Cardiac muscle cell (in vitro differentiated cells and primary cell): ENCODE measurements around the gene PAH. TPM values are rescaled to one million over a fixed set of nuclear protein-coding genes. Genes with fewer than 3 reads are reported as not detected.

Experiments used
- DNase-seq, 2 donors: peaks; one replicate each; pipeline versions ENCODE4 v3.0.0 to v3.0.0-alpha.2; 2010 to 2017; ENCODE audit warnings: low read depth in 1 of 2, low spot score in 1 of 2
- H3K27ac ChIP-seq: fragments of 200-600 bp; sonication (generic); 2 replicates; pipeline ENCODE4 v1.5.1; 2016
- H3K27me3 ChIP-seq: fragments of 200-600 bp; sonication (generic); 2 replicates; pipeline ENCODE4 v1.6.0; 2016; ENCODE audit warnings: control low read depth
- H3K36me3 ChIP-seq: fragments of 200-600 bp; sonication (generic); 2 replicates; pipeline ENCODE4 v1.5.1; 2016; ENCODE audit warnings: control low read depth
- H3K4me1 ChIP-seq: fragments of 200-600 bp; sonication (generic); 2 replicates; pipeline ENCODE4 v1.8.1; 2017; ENCODE audit warnings: low read depth, mild to moderate bottlenecking, mixed run types
- H3K4me3 ChIP-seq: fragments of 200-600 bp; sonication (generic); 2 replicates; pipeline ENCODE4 v1.5.1; 2016; ENCODE audit warnings: mild to moderate bottlenecking
- H3K9me3 ChIP-seq: fragments of 200-600 bp; sonication (generic); 2 replicates; pipeline ENCODE4 v1.5.1; 2017; ENCODE audit warnings: low read depth, mild to moderate bottlenecking, control low read depth
- polyA plus RNA-seq: library from polyadenylated mRNA; unstranded; fragments of >200 nt; fragmentation: Nextera tagmentation; extraction: Ambion mirVana; gene quantifications from 2 replicates; pipeline ENCODE4 v1.2.1, GENCODE V29; 2016
- total RNA-seq: library from RNA; depleted of rRNA; stranded (reverse); fragments of >200 nt; gene quantifications from 2 replicates; pipeline ENCODE4 v1.2.3, GENCODE V29; 2016
- TF ChIP-seq, protein P1 (sequence below): IDR thresholded peaks from 2 replicates; pipeline ENCODE4 v1.5.1; 2012; ENCODE audit warnings: low read depth, mild to moderate bottlenecking, low read length

PAH gene
- total RNA-seq (0.18 TPM in 1 of 2 replicates, not detected in the other), polyA plus RNA-seq (not detected in 2 replicates)

DNA sequence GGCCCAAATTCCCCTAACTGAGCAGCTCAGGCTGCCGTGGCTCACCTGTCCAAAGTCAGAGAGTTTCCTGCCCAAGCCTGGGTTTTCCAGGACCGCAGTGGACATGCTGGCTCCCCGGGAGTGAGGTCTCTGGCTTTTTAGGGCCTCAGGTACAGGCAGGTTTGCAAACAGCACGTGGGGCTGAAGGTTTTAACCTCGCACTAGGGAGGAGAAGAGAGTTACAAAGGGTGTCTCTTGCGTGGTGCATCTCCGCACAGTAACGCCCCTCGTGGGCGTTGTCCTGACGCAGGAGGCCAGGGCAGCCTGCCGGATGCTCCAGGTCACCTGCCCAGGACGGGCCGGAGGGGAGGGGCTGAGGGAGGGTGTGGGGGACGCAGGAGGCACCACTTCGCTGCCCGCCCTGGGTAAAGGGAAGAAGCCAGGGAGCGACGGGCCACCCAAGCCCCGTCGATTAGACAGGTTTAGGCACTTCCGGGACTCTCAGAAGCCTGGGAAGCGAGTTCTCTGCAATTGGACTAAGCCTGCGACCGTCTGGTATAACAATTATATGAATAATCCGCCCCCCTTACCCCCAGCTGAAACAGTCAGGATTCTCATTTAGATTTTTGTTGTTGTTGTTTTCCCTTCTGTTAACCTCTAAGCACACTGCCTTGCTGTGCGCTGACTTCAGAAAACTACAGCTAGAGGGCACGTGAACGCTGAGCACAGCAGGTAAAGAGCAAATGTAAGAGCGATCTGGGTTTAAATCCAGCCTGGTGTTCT is at the start of gene PAH:
Gene PAH (minus strand): TSS at position 219 of the 762 bp plus-strand sequence. CDS start 114 bp downstream, at position 105.
- no peak within 1 kb of the TSS for H3K27ac ChIP-seq

DNA sequence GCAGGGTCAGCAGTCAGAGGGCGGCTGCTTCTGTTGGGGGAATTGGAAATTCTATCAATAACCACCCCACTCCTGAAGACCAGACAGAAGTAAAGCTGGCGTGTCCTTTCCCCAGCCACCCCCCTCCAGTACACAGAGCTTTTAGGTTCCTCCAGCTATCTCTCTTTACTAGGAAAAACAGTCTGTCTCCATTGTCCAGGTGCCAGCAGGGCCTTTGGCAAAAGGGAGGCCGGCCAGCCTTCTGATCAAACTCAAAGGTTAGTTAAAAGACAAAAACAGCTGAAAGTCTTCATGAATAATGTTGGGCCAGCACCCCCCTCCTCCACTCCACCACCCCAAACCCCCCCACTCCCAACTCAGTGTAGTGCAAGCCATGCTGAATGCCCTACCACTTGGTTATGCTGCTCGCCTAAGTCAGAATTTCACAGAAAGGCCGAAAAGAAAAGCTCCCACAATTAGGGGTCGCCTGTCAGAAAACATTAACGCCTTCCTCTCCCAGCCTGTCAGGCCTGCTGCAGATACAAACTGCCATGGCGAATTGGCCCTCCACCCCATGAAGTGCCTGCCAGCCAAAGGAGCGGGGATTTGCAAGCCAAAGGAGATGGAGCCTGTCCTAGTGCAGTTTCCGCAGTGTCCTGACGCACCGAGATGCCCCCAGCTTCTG is 49.3 kb upstream of the PAH start:
- TF ChIP-seq, protein P1, sequence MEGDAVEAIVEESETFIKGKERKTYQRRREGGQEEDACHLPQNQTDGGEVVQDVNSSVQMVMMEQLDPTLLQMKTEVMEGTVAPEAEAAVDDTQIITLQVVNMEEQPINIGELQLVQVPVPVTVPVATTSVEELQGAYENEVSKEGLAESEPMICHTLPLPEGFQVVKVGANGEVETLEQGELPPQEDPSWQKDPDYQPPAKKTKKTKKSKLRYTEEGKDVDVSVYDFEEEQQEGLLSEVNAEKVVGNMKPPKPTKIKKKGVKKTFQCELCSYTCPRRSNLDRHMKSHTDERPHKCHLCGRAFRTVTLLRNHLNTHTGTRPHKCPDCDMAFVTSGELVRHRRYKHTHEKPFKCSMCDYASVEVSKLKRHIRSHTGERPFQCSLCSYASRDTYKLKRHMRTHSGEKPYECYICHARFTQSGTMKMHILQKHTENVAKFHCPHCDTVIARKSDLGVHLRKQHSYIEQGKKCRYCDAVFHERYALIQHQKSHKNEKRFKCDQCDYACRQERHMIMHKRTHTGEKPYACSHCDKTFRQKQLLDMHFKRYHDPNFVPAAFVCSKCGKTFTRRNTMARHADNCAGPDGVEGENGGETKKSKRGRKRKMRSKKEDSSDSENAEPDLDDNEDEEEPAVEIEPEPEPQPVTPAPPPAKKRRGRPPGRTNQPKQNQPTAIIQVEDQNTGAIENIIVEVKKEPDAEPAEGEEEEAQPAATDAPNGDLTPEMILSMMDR, result no peak
- peaks cover 3% of the 10 kb centered on the region for H3K4me1 ChIP-seq
- no peak for DNase-seq
- peaks cover 5% of the 10 kb centered on the region for H3K9me3 ChIP-seq
- peaks cover 100% of the 10 kb centered on the region for H3K27me3 ChIP-seq
- H3K4me3 ChIP-seq, result no peak overlapping the region
- H3K27ac ChIP-seq, result no peak overlapping the region
- H3K36me3 ChIP-seq, result no peaks in the 10 kb centered on the region

More for the DNA sequence above, at the start of gene PAH:
- TF ChIP-seq, protein P1, result no peak
- peak in 1 of 2 donors; percentile 7 for DNase-seq
- Histone ChIP-seq H3K4me1 (no peaks in the 10 kb centered on the region), H3K36me3 (no peaks in the 10 kb centered on the region), H3K27me3 (peaks cover 34% of the 10 kb centered on the region), H3K9me3 (no peaks in the 10 kb centered on the region), H3K4me3 (peak within 1 kb of the TSS; percentile 12)

DNA sequence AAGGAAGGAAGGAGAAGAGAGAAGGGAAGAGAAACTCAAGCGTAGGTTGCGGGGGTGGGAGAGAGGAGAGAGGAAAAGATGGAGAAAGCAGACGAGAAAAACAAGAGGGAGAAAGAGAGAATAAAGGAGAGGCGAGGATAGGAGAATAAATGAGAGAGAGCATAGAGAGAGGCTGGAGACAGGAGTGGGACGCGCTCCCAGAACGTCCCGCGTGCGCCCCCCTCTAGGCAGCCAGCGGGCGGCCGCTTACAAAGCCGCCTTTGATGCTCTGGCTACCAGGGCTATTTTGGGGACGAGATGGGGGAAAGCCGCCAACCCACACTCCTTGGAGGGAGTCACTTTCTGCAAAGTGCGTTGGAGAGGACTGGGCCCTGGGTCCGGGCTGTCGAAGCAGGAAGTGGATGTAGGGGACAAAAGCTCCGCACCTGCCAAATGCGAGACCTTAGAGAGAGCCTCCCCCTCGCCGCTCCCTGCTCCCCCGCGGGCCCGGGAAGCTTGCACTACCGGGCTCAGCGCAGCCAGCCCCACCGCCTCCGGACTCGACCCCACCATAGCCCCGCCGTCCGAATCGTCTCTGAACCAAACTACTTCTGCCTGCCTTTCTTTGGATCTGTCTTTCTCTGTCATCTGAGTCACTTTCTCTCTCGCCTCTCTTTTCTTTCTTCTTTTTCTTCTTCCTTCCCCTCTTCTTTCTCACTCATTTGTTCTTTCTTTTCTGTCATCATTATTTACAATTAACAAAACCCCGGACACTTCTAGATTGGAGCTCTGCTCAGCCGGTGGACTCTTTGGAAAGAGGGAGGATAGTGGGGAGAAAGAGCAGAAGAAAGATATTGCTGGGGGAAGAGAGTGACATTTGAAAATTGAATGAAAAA is 48.5 kb upstream of the PAH start:
- Histone ChIP-seq H3K27me3 (peaks cover 100% of the 10 kb centered on the region), H3K36me3 (no peaks in the 10 kb centered on the region), H3K4me1 (peaks cover 3% of the 10 kb centered on the region), H3K27ac (no peak overlapping the region), H3K4me3 (peak overlapping the region; percentile 4), H3K9me3 (peaks cover 5% of the 10 kb centered on the region)
- TF ChIP-seq, protein P1, result no peak
- DNase-seq, result peak in 1 of 2 donors; percentile 2

DNA sequence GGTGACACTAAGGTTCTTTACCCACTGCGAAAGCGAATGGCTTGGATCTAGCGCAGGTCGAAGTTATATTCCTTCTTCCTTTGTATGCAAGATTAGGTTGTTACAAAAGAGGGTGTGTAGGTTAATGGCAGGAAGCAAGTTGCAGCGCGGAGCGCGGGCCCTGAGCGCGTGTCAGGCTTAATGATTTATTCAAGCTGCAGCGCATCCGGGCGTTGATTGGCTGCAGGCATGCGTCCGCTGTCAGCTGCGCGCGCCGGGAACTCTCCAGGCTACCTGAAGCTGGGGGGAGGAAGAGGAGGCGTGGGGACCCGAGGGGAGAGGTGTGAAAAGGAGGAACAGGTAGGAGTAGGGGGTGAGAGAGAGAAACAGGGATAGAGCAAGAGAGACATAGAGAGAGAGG is 47.8 kb upstream of the PAH start:
- DNase-seq, result peak in 1 of 2 donors; percentile 9
- Histone ChIP-seq H3K27me3 (peaks cover 100% of the 10 kb centered on the region), H3K36me3 (no peaks in the 10 kb centered on the region), H3K9me3 (peaks cover 5% of the 10 kb centered on the region), H3K4me1 (peaks cover 3% of the 10 kb centered on the region), H3K27ac (no peak overlapping the region), H3K4me3 (peak overlapping the region; percentile 4)
- TF ChIP-seq, protein P1, result no peak

DNA sequence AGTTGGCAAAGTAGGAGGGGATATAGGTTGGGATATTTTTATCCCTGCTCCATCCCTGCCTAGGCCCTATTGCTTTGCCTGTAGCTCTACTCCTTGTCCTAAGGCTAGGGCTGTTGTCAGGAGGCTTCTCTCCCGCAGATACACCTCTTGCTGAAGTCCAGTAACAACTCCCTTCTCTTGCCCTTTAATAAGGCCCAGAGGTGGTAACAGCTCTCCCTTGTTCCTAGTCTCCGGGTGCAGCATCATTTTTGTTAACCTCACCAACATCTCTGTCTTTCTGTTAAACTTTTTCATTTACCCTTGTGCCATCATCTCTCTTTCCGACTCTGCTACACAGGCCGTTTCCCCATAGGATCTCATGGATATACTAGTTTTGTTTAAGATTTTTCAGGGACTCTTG is 46.8 kb upstream of the PAH start:
- Histone ChIP-seq H3K4me1 (peaks cover 3% of the 10 kb centered on the region), H3K4me3 (no peak overlapping the region), H3K36me3 (no peaks in the 10 kb centered on the region), H3K9me3 (peaks cover 5% of the 10 kb centered on the region), H3K27ac (no peak overlapping the region), H3K27me3 (peaks cover 100% of the 10 kb centered on the region)
- no peak for DNase-seq
- TF ChIP-seq, protein P1, result no peak
